NCI-H1436 (cell line): Measurements from ENCODE around the gene MCAM.

ENCODE experiments used
- DNase-seq: peaks from one replicate; lab custom pipeline; 2025; lab: John Stamatoyannopoulos, UW

The MCAM gene

DNA sequence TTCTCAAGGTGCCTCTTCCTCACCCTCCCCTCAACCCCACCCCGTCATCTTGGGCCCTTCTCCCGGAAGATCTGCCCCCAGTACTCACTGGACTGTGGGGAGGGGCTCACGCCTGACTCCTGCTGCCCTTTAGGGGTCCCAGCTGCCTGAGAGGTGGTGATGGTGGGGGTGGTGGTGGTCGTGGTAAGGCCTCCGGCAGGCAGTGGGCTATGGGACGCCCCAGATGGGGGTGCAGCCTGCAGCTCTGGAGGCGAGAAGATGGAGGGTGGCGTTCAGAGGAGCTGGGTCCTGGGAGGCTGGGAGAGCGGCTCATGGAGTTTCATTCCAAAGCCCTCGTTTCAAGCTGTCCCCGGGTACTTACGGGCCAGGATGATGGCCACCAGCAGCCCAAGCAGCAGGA is 28.8 kb upstream of the MCAM start:
- DNase-seq = no peak

GRCh38 chr11:119344291-119345010 is 27.5 kb upstream of the MCAM start:
- DNase-seq = no peak

GRCh38 chr11:119343726-119344125 is 26.8 kb upstream of the MCAM start:
- DNase-seq = no peak

DNA sequence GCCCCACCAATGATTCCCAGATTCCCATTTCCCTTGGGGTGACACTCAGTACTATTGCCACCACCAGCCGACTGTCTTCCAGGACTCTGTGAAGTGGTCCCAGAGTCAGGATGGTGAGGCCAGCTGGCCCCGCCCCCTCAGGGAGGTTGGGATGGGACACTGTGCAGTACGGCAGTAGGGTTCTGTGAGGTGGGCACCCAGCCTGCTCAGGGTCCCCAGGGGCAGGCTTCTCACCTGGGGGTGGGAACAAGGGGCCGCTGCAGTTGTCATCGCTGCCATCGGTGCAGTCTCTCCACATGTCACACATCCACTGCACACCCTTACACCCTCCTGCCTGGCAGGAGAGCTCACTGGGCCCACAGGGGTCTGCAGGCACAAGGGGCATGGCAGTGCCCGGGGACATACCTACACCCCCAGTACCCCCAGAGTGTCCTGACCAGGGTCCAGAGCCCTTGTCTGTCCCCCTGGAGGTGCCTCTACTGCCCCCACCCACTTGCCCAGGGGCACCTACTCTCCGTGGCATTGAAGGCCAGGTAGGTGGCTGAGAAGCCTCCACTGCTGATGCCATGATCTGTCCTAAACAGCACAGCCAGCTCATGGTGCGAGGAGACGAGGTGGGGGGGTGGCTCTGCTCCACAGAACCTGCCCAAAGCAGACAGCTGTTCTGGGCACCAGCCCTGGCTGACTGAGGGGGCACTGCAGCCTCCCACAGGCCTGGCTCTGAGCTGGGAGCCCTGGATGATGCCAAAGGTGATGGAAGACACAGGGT is 25.6 kb upstream of the MCAM start:
- DNase-seq = no peak

DNA sequence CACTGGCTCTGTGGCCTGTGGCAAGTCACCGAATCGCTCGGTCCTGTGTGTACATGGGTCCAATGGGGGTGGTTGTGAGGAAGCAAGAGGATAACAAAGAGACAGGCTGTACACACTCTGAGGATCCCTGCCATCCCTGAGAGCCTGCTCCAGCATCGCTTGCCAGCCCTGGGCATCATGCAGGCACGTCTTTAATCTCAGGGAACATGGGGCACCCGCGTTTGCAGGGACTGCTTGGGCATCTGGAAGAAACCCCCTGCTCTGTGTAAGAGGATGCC is 25.0 kb upstream of the MCAM start:
- DNase-seq = no peak

- no peak for DNase-seq
Measured at GRCh38 chr11:119341222-119342022, 24.5 kb upstream of the MCAM start.

DNA sequence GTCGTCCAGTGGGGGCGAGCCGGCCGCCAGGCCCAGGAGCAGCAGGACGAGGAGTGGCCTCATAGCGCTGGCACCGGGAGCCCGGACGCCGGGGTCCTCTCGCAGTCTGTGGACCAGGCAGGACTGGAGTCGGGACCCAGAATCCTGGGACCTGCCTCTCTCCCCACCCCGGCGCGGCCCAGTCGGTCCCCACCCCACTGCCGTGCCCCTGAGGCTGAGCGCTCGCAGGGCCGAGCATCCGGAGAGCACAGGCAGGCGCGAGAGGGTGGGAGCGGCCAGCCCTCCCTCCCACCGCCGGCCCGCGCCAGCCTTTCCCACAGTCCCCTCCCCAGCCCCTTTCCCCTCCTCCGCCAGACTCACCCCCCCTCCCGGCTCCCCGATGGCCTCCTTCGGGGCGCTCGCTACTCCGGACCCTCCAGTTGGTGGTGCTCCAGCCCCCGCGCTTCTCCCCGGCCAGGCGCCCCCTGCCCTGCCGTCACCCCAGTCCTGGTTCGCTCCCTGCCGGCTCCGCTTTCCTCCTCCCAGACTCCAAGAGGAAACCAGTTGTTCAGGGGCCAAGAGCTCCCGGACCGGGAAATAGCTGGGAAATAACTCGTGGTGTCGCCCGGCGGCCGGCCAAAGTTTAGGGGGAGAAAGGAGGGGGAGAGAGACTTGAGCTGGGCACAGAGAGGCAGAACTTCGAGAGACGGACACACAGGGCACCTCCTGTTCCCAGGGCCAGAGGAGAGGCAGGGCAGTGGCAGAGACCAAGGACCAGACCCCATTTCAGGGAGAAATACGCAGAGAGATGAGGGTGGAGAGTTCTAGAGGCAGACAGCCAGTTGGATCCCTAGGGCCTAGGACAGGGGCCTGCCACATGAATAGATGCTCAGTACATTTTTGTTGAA is 23.6 kb upstream of the MCAM start, which contains the start of gene C1QTNF5:
TSS of gene C1QTNF5 (minus strand) at position 549 of the 887 bp plus-strand sequence. CDS start at position 63, 486 bp downstream.
- DNase-seq = no peak

DNA sequence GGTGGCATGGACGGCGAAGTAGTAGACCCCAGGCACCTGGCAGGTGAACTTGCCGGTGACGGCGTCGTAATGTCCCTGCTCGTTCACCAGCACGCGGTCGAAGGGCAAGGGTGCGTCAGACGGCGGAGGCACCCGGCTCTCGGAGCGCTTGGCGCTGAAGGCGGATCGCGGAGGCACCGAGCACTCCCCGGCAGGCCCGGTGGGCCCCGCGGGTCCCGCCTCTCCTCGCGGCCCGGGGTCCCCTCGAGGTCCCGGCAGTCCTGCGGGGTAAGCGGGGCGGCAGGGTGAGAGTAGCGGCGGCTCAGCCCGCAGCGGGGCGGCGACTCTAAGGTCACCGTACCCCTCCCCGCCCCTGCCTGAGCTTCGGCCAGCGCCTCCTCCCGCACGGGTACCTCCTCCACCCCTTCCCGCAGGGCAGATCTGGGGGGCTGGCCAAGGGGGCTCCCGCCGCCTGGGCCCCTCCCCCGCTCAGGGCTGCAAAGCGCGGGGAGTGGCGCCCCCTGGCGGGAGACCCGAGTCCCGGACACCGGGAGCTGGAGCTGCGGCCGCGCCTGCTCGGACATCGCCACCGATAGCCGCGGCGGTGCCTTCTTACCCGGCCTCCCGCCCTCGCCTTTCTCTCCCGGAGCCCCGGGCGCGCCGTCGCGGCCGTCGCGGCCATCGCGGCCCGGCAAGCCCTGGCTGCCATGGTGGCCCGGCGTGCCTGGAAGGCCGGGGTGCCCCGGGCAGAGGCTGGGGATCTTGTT is 22.8 kb upstream of the MCAM start:
- DNase-seq = no peak

GRCh38 chr11:119338965-119339588 is 22.1 kb upstream of the MCAM start:
- no peak for DNase-seq

GRCh38 chr11:119338318-119338890 is 21.5 kb upstream of the MCAM start:
- DNase-seq = peak; percentile 42

DNA sequence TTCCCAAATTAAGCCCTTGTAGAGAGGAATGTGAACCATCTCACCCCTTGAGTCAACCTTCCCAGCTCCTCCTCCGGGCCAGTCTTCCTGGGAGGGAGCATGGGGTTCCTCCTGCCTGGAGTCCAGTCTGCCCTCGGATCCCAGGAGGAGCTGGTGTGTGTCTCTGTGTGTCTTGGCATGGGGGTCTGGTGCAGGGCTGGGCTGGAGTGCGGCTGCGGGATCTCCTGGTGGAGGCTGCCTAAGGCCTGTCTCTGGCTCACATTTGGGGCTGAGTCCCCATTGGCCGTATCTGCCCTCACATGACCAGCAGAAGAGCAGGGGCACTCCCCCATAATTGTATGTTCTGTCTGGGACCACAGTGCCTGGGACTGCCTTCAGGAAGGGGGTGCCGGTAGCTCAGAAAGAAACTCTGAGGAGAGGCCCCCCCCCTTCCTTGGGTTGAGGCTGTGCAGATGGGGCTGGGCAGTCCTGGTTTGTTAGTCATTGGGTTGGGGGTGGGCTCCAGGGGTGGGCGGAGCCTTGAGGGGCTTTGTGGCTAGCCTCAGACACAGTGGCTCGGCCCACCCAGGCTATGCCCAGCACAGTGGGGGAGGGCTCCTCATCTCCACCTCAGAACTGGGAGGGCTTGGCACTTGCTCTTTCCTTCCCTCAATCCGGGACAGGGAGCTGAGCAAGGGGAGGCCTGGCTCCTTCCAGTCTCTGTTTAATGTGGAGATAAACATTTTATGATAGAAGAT is 20.8 kb upstream of the MCAM start:
- no peak for DNase-seq

DNA sequence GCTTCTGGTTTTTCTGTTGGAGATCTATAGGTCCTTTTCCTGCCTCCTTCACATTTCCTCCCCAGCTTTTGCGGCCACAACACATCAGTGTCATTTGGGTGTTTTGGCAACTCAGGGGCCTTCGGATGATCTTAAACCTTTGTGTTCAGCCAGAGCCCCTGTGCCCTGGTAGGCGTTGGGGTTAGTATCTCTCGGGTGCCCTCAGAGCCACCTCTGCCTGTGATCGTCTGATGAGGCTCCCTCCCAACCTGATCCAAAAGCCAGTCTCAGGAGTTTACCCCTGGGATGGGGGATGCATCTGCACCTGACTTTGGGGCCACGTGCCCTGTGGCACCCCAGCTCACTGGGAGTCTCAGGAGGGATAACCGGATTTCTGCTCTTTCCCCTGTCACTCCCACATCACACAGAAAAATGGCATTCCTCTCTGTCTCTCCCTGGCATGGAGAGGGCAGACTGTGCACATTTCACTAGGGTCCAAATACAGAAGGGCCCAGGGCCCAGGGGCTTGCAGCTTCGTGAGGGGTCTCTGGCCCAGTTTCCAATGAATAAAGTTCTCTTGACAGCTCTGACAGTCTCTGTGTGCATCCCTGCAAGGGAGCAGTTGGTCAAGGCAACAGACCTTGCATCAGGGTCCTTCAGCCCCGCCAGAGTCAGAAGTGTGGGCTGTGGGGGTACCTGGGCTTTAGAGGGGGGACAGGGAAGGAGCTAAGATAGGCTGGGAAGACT is 20.0 kb upstream of the MCAM start:
- DNase-seq = no peak

DNA sequence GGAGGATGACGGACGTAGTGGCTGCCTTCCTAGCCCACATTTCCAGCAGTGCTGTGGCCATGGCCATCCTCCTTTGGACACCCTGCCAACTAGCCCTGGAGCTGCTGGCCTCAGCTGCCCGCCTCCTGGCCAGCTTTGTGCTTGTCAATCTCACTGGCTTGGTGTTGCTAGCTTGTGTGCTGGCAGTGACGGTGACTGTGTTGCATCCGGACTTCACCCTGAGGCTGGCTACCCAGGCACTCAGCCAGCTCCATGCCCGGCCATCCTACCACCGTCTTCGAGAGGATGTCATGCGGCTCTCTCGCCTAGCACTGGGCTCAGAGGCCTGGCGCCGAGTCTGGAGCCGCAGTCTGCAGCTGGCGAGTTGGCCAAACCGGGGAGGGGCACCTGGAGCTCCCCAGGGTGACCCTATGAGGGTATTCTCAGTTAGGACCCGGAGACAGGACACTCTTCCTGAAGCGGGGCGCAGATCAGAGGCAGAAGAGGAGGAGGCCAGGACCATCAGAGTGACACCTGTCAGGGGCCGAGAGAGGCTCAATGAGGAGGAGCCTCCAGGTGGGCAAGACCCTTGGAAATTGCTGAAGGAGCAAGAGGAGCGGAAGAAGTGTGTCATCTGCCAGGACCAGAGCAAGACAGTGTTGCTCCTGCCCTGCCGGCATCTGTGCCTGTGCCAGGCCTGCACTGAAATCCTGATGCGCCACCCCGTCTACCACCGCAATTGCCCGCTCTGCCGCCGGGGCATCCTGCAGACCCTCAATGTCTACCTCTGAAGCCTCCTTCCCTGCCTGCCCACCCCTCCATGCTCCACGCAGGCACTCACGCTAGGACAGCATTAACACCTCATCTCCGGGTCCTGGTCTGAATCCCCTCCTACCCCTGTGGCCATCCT is 19.0 kb upstream of the MCAM start:
- DNase-seq = no peak

DNA sequence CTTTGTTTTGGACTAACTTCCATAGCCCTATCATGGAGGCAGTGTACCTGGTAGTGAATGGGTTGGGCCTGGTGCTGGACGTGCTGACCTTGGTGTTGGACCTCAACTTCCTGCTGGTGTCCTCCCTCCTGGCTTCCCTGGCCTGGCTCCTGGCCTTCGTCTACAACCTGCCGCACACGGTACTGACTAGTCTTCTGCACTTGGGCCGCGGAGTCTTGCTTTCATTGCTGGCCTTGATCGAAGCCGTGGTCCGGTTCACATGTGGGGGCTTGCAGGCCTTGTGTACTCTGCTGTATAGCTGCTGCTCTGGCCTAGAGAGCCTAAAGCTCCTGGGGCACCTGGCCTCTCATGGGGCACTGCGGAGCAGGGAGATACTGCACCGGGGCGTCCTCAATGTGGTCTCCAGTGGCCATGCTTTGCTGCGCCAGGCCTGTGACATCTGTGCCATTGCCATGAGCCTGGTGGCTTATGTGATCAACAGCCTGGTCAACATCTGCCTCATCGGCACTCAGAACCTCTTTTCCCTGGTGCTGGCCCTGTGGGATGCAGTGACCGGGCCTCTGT is 18.2 kb upstream of the MCAM start:
- no peak for DNase-seq

DNA sequence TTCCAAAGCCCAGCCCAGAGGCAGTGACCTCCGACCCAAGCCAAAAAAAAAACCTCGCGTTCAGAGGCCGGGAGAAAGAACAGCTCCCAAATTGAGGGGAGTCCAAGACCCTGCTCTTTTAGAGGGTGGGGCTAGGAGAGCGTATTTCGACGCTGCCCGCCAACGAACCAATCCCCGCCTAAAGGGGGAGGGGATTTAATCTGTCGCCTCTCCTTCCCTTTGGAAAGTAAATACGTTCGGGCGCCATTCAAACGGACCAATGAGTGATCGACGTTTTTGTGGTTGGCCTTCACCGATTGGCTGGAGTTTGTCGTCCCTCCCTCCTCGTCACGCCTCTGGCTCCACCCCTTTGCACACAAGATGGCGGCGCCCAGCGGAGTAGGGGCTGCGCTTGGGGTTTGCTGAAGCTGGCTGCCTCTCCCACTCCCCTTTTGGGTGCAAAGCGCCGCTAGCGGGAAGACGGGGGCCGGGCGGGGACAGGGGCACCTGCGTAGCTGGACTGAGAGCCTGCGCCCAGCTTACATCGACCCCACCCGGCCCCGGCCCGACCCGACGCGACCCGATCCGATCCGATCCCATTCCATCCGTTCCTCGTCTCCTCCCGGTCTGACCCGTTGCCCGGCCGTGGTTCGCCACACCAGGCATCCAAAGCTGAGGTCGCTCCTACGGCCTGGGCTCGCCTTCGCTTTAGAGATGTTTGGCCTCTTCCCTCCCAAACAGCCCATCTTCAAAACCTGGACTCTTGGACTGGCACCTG is 17.4 kb upstream of the MCAM start, which contains the start of gene RNF26:
TSS of gene RNF26 (plus strand) at position 354 of the 757 bp plus-strand sequence. CDS start 596 bp downstream, outside the sequence.
- DNase-seq = peak; percentile 99

DNA sequence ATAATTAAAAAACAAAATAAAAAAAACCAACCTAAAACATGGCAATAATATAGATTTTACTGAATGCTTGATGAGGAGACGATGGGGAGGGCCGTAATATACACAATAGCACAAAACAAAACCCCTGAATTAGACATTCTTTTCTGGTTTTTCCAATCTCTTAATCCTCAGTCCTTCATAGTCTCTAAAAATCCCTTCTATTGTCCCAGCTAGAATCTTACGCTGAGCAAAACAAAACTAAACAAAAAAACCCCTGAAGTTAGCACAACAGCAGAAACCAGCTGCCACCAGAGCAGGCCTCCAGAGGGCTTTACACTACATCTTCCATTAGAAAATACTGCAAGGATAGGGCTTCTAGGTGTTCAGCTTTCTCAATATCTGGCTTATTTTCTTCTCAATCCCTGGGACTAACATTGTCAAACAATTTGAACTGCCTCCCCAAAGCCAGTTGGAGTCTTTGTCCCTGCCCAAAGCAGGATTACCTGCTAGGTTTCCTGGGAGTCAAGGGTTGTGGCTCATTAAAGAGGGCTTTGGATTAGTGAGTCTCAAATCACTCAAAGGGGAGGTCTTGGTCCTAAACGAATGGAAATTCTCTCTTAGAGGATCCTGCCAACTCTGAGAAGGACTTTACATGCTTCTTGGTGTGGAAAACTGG is 15.3 kb upstream of the MCAM start:
- no peak for DNase-seq
